ENCODE results near the gene SLC9A9. TPM values are rescaled to one million over a fixed set of nuclear protein-coding genes. Genes with fewer than 3 reads are reported as not detected.

SLC9A9 gene
- polyA plus RNA-seq, 1 donor (not counting 4 experiments of a cell fraction or from before 2014, with no cell fraction given), result 5.2 TPM

GRCh38 chr3:143232981-143233380, 615.3 kb downstream of the SLC9A9 start:
- no peak for FAIRE-seq
- no peaks in the 10 kb centered on the region for H3K9me1 ChIP-seq (ENCODE audit: control insufficient read depth, extremely low read depth, insufficient read depth, low read length)
- no peaks in the 10 kb centered on the region for H3K79me2 ChIP-seq (ENCODE audit: control insufficient read depth, insufficient read depth, low read length)
- dilution Hi-C loops (cut with MboI; ENCODE audit: extremely low pct_ligation_motif_present, low sequenced_read_pairs), result no loop called here
- H3K9me3 ChIP-seq (ENCODE audit: control insufficient read depth, low read depth, low read length), result no peaks in the 10 kb centered on the region
- no peaks in the 10 kb centered on the region for H3K36me3 ChIP-seq (ENCODE audit: control insufficient read depth in 2 of 2, extremely low read depth in 1 of 2, insufficient read depth in 2 of 2, low read length in 2 of 2)
- TF ChIP-seq EZH2 (IDR thresholded peaks at IDR 0.05; ENCODE audit: low read length) (no peak), CTCF (optimal IDR thresholded peaks at IDR 0.05 in 1 of 3, IDR thresholded peaks at IDR 0.05 in 1 of 3, conservative IDR thresholded peaks at IDR 0.05 in 1 of 3; ENCODE audit: extremely low read depth in 1 of 3, insufficient read depth in 2 of 3, low read length in 3 of 3) (no peak)
- H3K4me2 ChIP-seq (ENCODE audit: control insufficient read depth, extremely low read depth, insufficient read depth, low read depth, low read length), result no peak overlapping the region
- no peak overlapping the region for H3K9ac ChIP-seq (ENCODE audit: control insufficient read depth, extremely low read depth, insufficient read depth, low read length)
- H3K4me3 ChIP-seq (ENCODE audit: control insufficient read depth in 2 of 3, extremely low read depth in 1 of 3, insufficient read depth in 2 of 3, low read depth in 1 of 3, low read length in 3 of 3), result no peak overlapping the region
- no peak overlapping the region for H2AFZ ChIP-seq (ENCODE audit: control insufficient read depth, low read length)
- H3K27ac ChIP-seq (ENCODE audit: control insufficient read depth, insufficient read depth, low read length), result no peak overlapping the region
- DNase-seq (ENCODE audit: low read depth, low spot score), result no peak
- no peaks in the 10 kb centered on the region for H4K20me1 ChIP-seq (ENCODE audit: control insufficient read depth, extremely low read depth, insufficient read depth, low read length)
- no peaks in the 10 kb centered on the region for H3K4me1 ChIP-seq (ENCODE audit: control insufficient read depth, extremely low read depth, insufficient read depth, low read length)
- H3K27me3 ChIP-seq (ENCODE audit: control insufficient read depth, extremely low read depth, insufficient read depth, low read length), result peaks cover 4% of the 10 kb centered on the region

GRCh38 chr3:143228405-143228804, 619.9 kb downstream of the SLC9A9 start:
- Histone ChIP-seq H3K27me3 (ENCODE audit: control insufficient read depth, extremely low read depth, insufficient read depth, low read length) (peaks cover 4% of the 10 kb centered on the region), H3K9me3 (ENCODE audit: control insufficient read depth, low read depth, low read length) (no peaks in the 10 kb centered on the region), H3K4me3 (ENCODE audit: control insufficient read depth in 2 of 3, extremely low read depth in 1 of 3, insufficient read depth in 2 of 3, low read depth in 1 of 3, low read length in 3 of 3) (no peak overlapping the region), H3K9ac (ENCODE audit: control insufficient read depth, extremely low read depth, insufficient read depth, low read length) (no peak overlapping the region), H3K9me1 (ENCODE audit: control insufficient read depth, extremely low read depth, insufficient read depth, low read length) (no peaks in the 10 kb centered on the region), H3K36me3 (ENCODE audit: control insufficient read depth in 2 of 2, extremely low read depth in 1 of 2, insufficient read depth in 2 of 2, low read length in 2 of 2) (no peaks in the 10 kb centered on the region), H2AFZ (ENCODE audit: control insufficient read depth, low read length) (no peak overlapping the region), H3K79me2 (ENCODE audit: control insufficient read depth, insufficient read depth, low read length) (no peaks in the 10 kb centered on the region), H3K27ac (ENCODE audit: control insufficient read depth, insufficient read depth, low read length) (no peak overlapping the region), H4K20me1 (ENCODE audit: control insufficient read depth, extremely low read depth, insufficient read depth, low read length) (no peaks in the 10 kb centered on the region), H3K4me2 (ENCODE audit: control insufficient read depth, extremely low read depth, insufficient read depth, low read depth, low read length) (no peak overlapping the region), H3K4me1 (ENCODE audit: control insufficient read depth, extremely low read depth, insufficient read depth, low read length) (no peaks in the 10 kb centered on the region)
- FAIRE-seq (no peak), DNase-seq (ENCODE audit: low read depth, low spot score) (no peak)
- dilution Hi-C loops (cut with MboI; ENCODE audit: extremely low pct_ligation_motif_present, low sequenced_read_pairs), result no loop called here
- TF ChIP-seq EZH2 (IDR thresholded peaks at IDR 0.05; ENCODE audit: low read length) (no peak), CTCF (optimal IDR thresholded peaks at IDR 0.05 in 1 of 3, IDR thresholded peaks at IDR 0.05 in 1 of 3, conservative IDR thresholded peaks at IDR 0.05 in 1 of 3; ENCODE audit: extremely low read depth in 1 of 3, insufficient read depth in 2 of 3, low read length in 3 of 3) (no peak)

All from keratinocyte (primary cell).